Cardiac fibroblast (primary cell): ENCODE results near the gene MCM9.
"Not testable (repeated sequence)": the region's sequence is repeated elsewhere in the genome, so short reads cannot be mapped to it uniquely, and the experiment has no call there.

Source experiments
- DNase-seq, 2 donors: peaks; one replicate each; pipeline versions ENCODE4 v3.0.0 to v3.0.0-alpha.2; 2010; ENCODE audit warnings: low read depth in 2 of 2
- H3K4me3 ChIP-seq, 2 donors: replicated peaks in 1 of 2; 1 replicate in 1 of 2; 2 replicates in 1 of 2; pipeline ENCODE4 v1.5.1; 2011; ENCODE audit warnings: low read depth in 2 of 2, low read length in 2 of 2, mild to moderate bottlenecking in 2 of 2, moderate library complexity in 1 of 2
- CTCF ChIP-seq: IDR thresholded peaks from one replicate; pipeline ENCODE4 v1.5.1; 2011; ENCODE audit warnings: low read depth, mild to moderate bottlenecking, low read length, inconsistent platforms

Gene MCM9

GRCh38 chr6:118772886-118773285, 162.1 kb downstream of the MCM9 start:
- H3K4me3 ChIP-seq, result no peak overlapping the region
- no peak for TF ChIP-seq CTCF
- DNase-seq, result no peak

GRCh38 chr6:118771253-118771652, 163.7 kb downstream of the MCM9 start:
- H3K4me3 ChIP-seq, result no peak overlapping the region
- DNase-seq, result no peak

GRCh38 chr6:118770835-118771234, 164.1 kb downstream of the MCM9 start:
- no peak overlapping the region for H3K4me3 ChIP-seq
- no peak for DNase-seq
- no peak for TF ChIP-seq CTCF

More at GRCh38 chr6:118771253-118771652, 163.7 kb downstream of the MCM9 start:
- no peak for TF ChIP-seq CTCF

- TF ChIP-seq CTCF, result no peak
- no peak for DNase-seq
- no peak overlapping the region for H3K4me3 ChIP-seq
Observed at GRCh38 chr6:118770112-118770788, 164.7 kb downstream of the MCM9 start.

- no peak for DNase-seq
- no peak for TF ChIP-seq CTCF
- H3K4me3 ChIP-seq, result no peak overlapping the region
Observed at GRCh38 chr6:118768904-118769325, 166.0 kb downstream of the MCM9 start.

- TF ChIP-seq CTCF, result no peak
- no peak for DNase-seq
Observed at GRCh38 chr6:118768441-118768840, 166.5 kb downstream of the MCM9 start.

GRCh38 chr6:118765316-118765715, 169.6 kb downstream of the MCM9 start:
- DNase-seq, result peak in 1 of 2 donors; percentile 29
- not testable (repeated sequence) for H3K4me3 ChIP-seq

More at GRCh38 chr6:118768441-118768840, 166.5 kb downstream of the MCM9 start:
- no peak overlapping the region for H3K4me3 ChIP-seq
